K562 (cell line): ENCODE data around the gene TSEN54. TPM values are rescaled to one million over a fixed set of nuclear protein-coding genes. Genes with fewer than 3 reads are reported as not detected.

Source experiments
- ADNP ChIP-seq: fragments of 200-800 bp; sonication (Bioruptor generic); IDR thresholded peaks from 2 replicates; pipeline ENCODE4 v1.6.1; 2016; ENCODE audit warnings: missing genetic modification characterization, missing compliant biosample characterization
- CBX8 ChIP-seq: fragments of 200-600 bp; sonication (generic); IDR thresholded peaks from 2 replicates; pipeline ENCODE4 v1.6.1; 2012; ENCODE audit warnings: borderline replicate concordance, mixed run types, low read depth, mild to moderate bottlenecking, moderate library complexity, mixed read lengths, low read length, control low read depth, inconsistent platforms; ENCODE audit not compliant: poor library complexity, severe bottlenecking; ENCODE audit errors: extremely low read depth
- KDM5B ChIP-seq: fragments of 200-600 bp; sonication (generic); IDR thresholded peaks from 2 replicates; pipeline ENCODE4 v1.6.1; 2012; ENCODE audit warnings: low read depth, mild to moderate bottlenecking, moderate library complexity, low read length, control low read depth, inconsistent platforms; ENCODE audit not compliant: insufficient replicate concordance
- NR2C2 ChIP-seq, 2 experiments: fragments of 200-800 bp in 1 of 2; sonication (Bioruptor generic) in 1 of 2; sonication (generic) in 1 of 2; formaldehyde crosslinking in 1 of 2; IDR thresholded peaks; 2 replicates each; pipeline versions ENCODE4 v1.6.1 to v1.8.0; 2016 to 2022; ENCODE audit warnings: mild to moderate bottlenecking in 1 of 2, missing compliant biosample characterization in 1 of 2, missing genetic modification characterization in 1 of 2, missing genetic modification reagents in 1 of 2
- RERE ChIP-seq: sonication (generic); formaldehyde crosslinking; IDR thresholded peaks from 2 replicates; pipeline ENCODE4 v1.8.0; 2023; ENCODE audit warnings: missing genetic modification reagents, mild to moderate bottlenecking, borderline replicate concordance
- SLC30A9 ChIP-seq: fragments of 250-450 bp; sonication (Bioruptor Pico); IDR thresholded peaks from 2 replicates; pipeline ENCODE4 v1.8.0; 2022; ENCODE audit warnings: mild to moderate bottlenecking, moderate library complexity
- SRSF1 ChIP-seq: fragments of 200-400 bp; formaldehyde crosslinking; IDR thresholded peaks from 2 replicates; pipeline ENCODE4 v1.6.1; 2017; ENCODE audit warnings: mild to moderate bottlenecking, low read depth, low read length, moderate library complexity
- ZNF408 ChIP-seq: fragments of 250-450 bp; sonication (Bioruptor Pico); IDR thresholded peaks from 2 replicates; pipeline ENCODE4 v1.4.0; 2020; ENCODE audit warnings: low read depth, mild to moderate bottlenecking, moderate library complexity
- polyA plus RNA-seq, 8 experiments: library from polyadenylated mRNA; depleted of rRNA in 4 of 8; stranded (reverse) in 5 of 8; unstranded in 3 of 8; fragments of >200 nt; fragmentation: Nextera tagmentation in 2 of 8; fragmentation: Illumina TruSeq in 1 of 8; extraction: Ambion mirVana in 2 of 8; extraction: Trizol in 1 of 8; gene quantifications; 2 replicates each; pipeline versions ENCODE4 v1.2.1 to v1.2.3, GENCODE V29; 2011 to 2014; ENCODE audit warnings: inconsistent platforms in 1 of 8, missing spikeins in 1 of 8
- total RNA-seq, 7 experiments: library from RNA; depleted of rRNA in 6 of 7; stranded (reverse); fragments of >200 nt in 6 of 7; fragmentation: Illumina TruSeq in 2 of 7; extraction: Trizol in 2 of 7; gene quantifications; 2 replicates each; pipeline versions ENCODE4 v1.2.1 to v1.2.3, GENCODE V29; 2011 to 2021; ENCODE audit warnings: low replicate concordance in 1 of 7
- TF ChIP-seq, protein P1 (sequence below), 2 experiments: fragments of 450-650 bp; IDR thresholded peaks; 2 replicates each; pipeline ENCODE4 v1.6.1; 2016; ENCODE audit warnings: mild to moderate bottlenecking in 2 of 2, borderline replicate concordance in 1 of 2, low read depth in 1 of 2, moderate library complexity in 1 of 2

TSEN54 gene
- total and polyA plus RNA-seq, 9 of the 15 experiments (the other 6 are each of a cell fraction or from before 2014, with no cell fraction given), result 5.9 to 64.3 (median 48.9) TPM

DNA sequence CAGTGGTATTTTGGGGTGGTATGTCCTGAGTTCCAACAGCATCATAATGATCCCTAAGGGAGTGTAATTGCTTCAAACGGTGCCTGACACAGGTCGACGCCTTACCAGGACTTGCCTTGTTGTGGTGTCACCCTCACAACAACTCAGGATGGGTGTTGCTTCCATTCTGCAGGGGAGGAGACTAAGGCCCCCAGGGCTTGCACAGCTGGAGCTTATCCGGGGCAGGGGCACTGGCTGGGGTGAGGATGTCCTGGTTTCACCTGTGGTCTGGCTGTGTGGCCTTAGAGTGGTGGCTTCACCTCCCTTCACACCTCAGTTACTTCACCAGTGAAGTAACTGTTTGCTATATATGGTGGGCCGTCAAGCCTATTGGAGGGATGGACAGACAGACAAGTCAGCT, 32.5 kb downstream of the TSEN54 start (continued):
- TF ChIP-seq RERE (no peak), NR2C2 (CRISPR knock-in tag; IDR thresholded peaks at IDR 0.05) (no peak), NR2C2 (tag; IDR thresholded peaks at IDR 0.05) (no peak), KDM5B (no peak), CBX8 (no peak), ADNP (tag) (no peak), SLC30A9 (CRISPR knock-in tag) (no peak), SRSF1 (no peak), ZNF408 (CRISPR knock-in tag) (no peak)
- TF ChIP-seq, protein P1, sequence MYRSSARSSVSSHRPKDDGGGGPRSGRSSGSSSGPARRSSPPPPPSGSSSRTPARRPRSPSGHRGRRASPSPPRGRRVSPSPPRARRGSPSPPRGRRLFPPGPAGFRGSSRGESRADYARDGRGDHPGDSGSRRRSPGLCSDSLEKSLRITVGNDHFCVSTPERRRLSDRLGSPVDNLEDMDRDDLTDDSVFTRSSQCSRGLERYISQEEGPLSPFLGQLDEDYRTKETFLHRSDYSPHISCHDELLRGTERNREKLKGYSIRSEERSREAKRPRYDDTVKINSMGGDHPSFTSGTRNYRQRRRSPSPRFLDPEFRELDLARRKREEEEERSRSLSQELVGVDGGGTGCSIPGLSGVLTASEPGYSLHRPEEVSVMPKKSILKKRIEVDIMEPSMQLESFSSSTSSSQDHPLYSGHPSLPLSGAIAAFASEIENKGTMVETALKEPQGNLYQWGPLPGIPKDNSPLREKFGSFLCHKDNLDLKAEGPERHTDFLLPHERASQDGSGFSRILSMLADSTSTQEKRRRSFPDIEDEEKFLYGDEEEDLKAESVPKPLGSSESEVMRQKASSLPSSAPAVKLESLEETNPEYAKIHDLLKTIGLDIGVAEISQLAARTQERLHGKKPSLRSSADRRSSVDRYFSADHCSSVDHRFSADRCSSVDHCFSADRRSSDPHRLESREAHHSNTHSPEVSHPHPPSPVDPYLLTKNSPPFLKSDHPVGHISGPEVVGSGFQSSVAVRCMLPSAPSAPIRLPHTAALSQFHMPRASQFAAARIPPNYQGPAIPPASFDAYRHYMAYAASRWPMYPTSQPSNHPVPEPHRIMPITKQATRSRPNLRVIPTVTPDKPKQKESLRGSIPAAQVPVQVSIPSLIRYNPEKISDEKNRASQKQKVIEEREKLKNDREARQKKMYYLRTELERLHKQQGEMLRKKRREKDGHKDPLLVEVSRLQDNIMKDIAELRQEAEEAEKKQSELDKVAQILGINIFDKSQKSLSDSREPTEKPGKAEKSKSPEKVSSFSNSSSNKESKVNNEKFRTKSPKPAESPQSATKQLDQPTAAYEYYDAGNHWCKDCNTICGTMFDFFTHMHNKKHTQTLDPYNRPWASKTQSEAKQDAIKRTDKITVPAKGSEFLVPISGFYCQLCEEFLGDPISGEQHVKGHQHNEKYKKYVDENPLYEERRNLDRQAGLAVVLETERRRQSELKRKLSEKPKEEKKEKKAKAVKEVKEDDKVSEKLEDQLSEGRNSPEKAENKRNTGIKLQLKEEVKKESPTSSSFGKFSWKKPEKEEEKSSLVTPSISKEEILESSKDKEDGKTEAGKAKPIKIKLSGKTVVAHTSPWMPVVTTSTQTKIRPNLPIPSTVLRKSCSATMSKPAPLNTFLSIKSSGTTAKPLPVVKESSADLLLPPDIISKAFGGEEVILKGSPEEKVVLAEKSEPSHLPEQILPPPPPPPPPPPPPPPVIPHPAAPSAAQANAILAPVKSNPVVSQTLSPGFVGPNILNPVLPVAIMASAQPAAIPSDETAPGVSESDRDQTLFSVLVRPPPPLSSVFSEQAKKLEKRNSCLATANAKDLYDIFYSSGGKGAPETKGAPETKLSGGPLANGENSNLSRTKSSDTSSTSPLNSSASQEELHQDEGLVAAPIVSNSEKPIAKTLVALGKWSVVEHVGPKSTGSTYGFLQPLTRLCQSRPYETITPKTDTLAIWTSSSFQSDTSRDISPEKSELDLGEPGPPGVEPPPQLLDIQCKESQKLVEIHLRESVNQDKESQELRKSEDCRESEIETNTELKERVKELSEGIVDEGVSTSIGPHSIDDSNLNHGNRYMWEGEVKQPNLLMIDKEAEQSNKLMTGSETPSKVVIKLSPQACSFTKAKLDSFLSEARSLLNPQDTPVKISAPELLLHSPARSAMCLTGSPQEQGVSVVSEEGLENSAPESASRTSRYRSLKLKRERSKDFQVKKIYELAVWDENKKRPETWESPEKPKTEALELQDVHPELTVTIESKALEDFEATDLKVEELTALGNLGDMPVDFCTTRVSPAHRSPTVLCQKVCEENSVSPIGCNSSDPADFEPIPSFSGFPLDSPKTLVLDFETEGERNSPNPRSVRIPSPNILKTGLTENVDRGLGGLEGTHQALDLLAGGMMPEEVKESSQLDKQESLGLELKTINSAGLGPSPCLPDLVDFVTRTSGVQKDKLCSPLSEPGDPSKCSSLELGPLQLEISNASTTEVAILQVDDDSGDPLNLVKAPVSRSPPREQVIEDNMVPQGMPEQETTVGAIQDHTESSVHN (IDR thresholded peaks at IDR 0.05; ENCODE audit: borderline replicate concordance in 1 of 2, low read depth in 1 of 2), result no peak
